H4 (cell line): ENCODE data around the gene MGAT2. TPM values are rescaled to one million over a fixed set of nuclear protein-coding genes. Genes with fewer than 3 reads are reported as not detected.
"Not testable (repeated sequence)": the region's sequence is repeated elsewhere in the genome, so short reads cannot be mapped to it uniquely, and the experiment has no call there.

Experiments used
- DNase-seq: peaks from one replicate; pipeline ENCODE4 v3.0.0-alpha.2; 2015; ENCODE audit warnings: low spot score
- total RNA-seq: library from RNA; depleted of rRNA; stranded (reverse); fragments of >200 nt; shearing (Covaris generic); gene quantifications from 2 replicates; pipeline ENCODE4 v1.2.3, GENCODE V29; 2014; rRNA removed

MGAT2 gene
- total RNA-seq, 1 experiment from 2014 or later: 63.2 TPM

GRCh38 chr14:49654511-49654910 is 33.9 kb downstream of the MGAT2 start:
- DNase-seq: no peak

GRCh38 chr14:49657500-49657899 is 36.9 kb downstream of the MGAT2 start:
- DNase-seq: not testable (repeated sequence)

- DNase-seq: no peak
These were observed 39.2 kb downstream of the MGAT2 start for GRCh38 chr14:49659526-49660455.

GRCh38 chr14:49670475-49670874 is 49.9 kb downstream of the MGAT2 start:
- DNase-seq: no peak

Other genes starting within 250 kb of the MGAT2 start
- 6,941 and 8,566 TPM in 2 replicates for gene RPS29, start 34.4 kb upstream of the MGAT2 start, total RNA-seq
- 34.7 and 53.2 TPM in 2 replicates for gene LRR1, start 21.9 kb upstream of the MGAT2 start, total RNA-seq
- gene RPL36AL, start 173 bp upstream of the MGAT2 start, total RNA-seq: 316 and 358 TPM in 2 replicates
- gene DNAAF2, start 14.4 kb downstream of the MGAT2 start, total RNA-seq: 13.3 and 15.1 TPM in 2 replicates
- gene POLE2, start 67.4 kb downstream of the MGAT2 start, total RNA-seq: 32.5 and 52.2 TPM in 2 replicates
- 0.46 and 1.4 TPM in 2 replicates for gene KLHDC1, start 72.3 kb downstream of the MGAT2 start, total RNA-seq
- gene KLHDC2, start 147.4 kb downstream of the MGAT2 start, total RNA-seq: 41.2 and 42.4 TPM in 2 replicates
- gene NEMF, start 232.0 kb downstream of the MGAT2 start, total RNA-seq: 30.3 and 31.7 TPM in 2 replicates